ENCODE results near the gene SLC26A4.

The SLC26A4 gene

DNA sequence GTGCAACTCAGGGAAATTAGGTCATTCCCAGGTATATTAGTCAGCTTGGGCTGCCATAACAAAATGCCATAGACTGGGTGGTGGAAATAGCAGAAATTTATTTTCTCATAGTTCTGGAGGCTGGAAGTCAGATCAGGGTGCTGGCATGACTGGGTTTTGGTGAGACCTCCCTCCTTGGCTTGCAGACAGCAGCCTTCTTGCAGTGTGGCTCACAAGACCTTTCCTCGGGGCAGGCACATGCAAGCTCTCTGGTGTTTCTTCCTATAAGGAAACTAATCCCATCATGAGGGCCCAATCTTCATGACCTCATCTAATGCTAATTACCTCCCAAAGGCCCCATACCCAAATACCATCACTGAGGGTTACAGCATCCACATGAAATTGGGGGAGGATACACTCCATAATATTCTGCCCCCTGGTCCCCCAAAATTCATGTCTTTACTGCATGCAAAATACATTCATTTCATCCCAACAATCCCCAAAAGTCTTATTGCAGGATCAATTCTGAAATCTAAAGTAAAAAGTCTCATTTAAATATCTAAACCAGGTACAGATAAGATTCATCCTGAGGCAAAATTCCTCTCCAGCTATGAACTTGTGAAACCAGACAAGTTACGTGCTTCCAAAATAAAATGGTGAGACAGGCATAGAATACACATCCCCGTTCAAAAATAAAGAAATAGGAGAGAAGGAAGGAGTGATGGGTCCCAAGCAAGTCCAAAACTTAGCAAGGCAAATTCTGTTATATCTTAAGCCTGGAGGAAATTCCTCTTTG, 65.9 kb downstream of the SLC26A4 start:
- no peak for DNase-seq (ENCODE audit: low read depth, low spot score)
- H3K4me3 ChIP-seq (ENCODE audit: low read length), result no peak overlapping the region

DNA sequence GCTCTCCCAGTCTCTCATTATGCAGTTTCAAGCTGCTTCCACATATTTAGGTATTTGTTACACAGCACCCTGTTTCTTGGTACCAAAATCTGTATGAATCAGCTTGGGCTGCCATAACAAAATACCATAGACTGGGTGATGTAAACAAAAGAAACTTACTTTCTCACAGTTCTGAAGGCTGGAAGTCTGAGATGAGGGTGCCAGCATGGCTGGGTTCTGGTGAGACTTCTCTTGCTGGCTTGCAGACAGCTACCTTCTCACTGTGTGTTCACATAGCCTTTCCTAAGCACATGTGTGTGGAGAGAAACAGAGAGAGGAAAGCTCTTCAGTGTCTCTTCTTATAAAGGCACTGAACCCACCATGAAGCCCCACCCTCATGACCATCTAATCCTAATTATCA, 67.6 kb downstream of the SLC26A4 start:
- no peak overlapping the region for H3K4me3 ChIP-seq (ENCODE audit: low read length)
- DNase-seq (ENCODE audit: low read depth, low spot score), result no peak

DNA sequence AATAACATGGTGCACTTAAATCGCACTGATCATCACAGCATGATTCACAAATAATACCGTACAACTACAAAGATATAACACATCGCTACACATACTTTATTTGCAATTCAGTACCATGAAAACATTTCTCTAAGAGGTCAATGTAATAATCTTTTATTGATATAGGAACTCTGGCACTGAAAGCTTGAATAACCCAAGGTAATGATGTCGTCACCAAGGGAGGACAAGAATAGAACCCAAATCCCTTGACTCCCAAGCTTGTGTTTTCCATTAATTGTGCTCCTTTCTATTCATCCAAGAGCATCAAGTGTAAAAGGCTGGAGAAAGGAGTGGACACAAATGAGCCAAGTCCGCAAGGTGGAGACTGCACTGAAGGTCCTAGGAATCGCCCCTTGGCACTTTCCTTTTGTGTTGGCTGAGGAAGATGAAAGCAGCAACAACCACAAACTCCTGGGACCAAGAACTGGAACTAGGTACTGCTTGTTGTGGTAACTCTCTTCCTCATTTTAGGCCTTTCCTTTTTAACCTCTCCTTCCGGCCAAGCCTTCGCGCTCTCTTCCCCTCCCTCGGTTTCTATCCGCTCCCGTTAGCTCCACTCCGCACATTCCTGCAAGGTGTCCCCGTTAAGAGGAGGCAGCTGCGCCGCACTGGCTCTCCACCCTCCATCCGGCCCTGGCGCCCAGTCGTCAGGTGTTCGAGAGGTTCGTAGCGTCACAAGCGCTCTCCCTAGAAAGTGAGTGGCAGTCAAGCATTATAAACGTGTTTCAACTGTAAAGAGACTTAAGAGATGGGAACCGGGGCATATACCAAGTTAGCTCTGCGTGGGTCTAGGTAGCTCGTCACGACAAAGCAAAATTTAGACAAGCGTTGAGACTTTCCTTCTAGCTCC, 82.3 kb downstream of the SLC26A4 start:
- no peak for DNase-seq (ENCODE audit: low read depth, low spot score)
- peak overlapping the region; percentile 90 for H3K4me3 ChIP-seq (ENCODE audit: low read length)

DNA sequence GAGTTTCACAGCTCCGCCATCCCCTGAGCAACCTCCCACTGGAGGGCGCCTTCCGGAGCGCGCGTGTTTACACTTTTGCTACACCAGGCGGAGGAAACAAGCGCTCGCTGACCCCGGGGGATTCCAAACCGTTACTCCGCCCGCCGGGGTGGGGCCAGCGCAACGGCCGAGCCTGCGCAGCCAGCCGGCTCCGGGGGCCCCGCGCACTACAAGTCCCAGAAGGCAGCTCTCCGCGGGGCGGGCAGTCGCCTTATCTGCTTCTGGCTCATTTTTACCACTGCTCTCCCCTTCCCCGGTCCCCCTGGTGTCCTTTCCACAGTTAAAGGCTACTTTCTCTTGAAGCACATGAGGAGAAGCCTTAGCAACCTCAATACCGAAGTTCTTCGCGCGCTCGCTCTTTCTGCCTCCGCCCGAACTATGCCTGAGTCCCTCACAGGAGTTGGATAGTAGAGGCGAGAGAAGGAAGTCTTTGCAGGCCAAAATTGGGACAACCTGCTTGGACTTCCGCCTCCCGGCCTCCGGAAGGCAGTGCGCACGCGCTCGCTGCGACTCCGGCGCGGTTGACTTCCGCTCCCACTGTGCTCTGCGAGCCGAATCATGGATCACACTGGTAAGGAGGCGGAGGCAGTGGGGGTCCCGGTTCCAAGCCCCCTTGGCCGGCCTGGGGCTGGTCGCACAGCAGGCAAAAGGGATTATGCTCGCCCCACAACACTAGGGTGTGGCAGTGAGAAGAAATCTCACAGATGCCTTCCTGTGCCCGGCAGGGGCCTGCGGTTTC, 83.1 kb downstream of the SLC26A4 start, which contains the start of gene CBLL1:
TSS of gene CBLL1 (plus strand) at position 576 of the 778 bp plus-strand sequence. CDS start at position 598, 22 bp downstream.
- peak within 1 kb of the TSS; percentile 90 for H3K4me3 ChIP-seq (ENCODE audit: low read length)
- peak; percentile 93 for DNase-seq (ENCODE audit: low read depth, low spot score)

DNA sequence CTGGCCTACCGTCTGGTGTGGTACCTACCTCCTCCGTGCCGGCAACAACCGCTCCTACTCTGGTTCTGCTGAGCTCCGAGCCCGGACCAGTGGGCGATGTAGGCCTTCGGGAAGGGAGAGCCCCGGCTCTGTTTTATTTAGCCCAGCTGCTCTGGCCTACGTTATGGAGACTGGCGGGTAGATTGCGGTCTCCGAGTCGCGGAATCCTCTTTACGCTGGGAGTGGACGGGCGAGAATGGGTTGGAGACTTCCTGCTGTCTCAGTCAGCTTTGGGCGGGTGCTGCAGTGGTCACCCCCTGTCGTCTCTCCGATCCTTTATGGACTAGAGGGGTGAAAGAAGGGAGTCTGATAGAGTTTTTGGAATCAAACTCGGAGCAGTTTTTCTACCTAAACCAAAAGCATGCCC, 83.7 kb downstream of the SLC26A4 start:
- DNase-seq (ENCODE audit: low read depth, low spot score), result no peak
- peak overlapping the region; percentile 90 for H3K4me3 ChIP-seq (ENCODE audit: low read length)

DNA sequence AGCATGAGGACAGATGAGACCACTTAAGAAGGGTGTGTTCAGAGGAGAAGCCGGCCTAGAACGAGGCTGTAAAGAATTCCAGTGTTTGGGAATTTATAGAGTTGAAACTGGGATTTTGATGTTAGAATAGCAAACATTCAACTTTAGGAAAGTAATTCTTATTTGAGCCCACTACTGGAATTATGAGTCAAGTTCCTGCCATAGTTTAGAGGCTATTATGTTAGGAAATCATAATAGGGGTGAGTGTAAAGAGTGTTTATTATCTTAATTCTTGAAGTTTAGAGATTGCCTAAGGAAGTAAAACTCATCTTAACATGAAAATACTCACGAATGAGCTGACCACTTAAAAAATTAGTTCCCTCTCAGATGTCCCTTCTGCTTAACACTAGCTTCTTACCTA, 85.4 kb downstream of the SLC26A4 start:
- DNase-seq (ENCODE audit: low read depth, low spot score), result no peak
- no peak overlapping the region for H3K4me3 ChIP-seq (ENCODE audit: low read length)

DNA sequence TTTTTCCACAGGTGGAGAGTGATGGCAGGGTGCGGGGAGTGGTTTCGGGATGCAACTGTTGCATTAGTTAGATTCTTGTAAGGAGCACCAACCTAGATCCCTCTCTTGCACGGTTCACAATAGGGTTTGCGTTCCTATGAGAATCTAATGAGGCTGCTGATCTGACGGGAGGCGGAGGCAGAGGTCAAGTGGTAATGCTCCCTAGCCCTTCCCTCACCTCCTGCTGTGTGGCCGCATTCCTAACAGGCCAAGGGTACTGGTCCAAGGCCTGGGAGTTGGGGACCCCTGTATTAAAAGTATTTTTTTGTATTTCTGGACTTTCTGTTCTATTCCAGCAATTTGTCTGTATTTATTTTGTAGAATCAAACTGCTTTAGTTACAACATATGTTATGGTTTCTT, 90.5 kb downstream of the SLC26A4 start:
- H3K4me3 ChIP-seq (ENCODE audit: low read length), result no peak overlapping the region
- no peak for DNase-seq (ENCODE audit: low read depth, low spot score)

DNA sequence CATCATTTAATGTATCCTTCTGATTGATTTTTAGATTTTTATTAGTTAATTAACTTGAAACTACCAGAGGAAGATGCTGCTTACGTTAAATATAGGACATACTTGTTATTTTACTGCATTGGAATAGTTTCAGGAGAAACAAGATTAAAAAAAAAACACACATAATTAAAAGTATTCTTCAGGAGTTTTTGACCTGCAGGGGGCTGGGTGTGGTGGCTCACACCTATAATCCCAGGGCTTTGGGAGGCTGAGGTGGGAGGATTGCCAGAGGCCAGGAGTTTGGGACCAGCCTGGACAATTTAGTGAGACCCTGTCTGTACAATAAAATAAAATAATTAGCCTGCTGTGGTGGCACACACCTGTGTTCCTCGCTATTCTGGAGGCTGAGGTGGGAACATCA, 94.0 kb downstream of the SLC26A4 start:
- no peak for DNase-seq (ENCODE audit: low read depth, low spot score)
- H3K4me3 ChIP-seq (ENCODE audit: low read length), result no peak overlapping the region

DNA sequence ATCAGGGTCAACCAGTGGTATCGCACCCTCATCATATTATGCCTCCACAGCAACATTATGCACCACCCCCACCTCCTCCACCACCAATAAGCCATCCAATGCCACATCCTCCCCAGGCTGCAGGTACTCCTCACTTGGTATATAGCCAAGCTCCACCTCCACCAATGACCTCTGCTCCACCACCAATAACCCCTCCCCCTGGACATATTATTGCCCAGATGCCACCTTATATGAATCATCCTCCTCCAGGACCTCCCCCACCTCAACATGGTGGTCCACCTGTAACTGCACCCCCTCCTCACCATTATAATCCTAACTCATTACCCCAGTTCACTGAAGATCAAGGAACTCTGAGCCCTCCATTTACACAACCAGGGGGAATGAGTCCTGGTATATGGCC, 98.0 kb downstream of the SLC26A4 start:
- H3K4me3 ChIP-seq (ENCODE audit: low read length), result no peak overlapping the region
- no peak for DNase-seq (ENCODE audit: low read depth, low spot score)

DNA sequence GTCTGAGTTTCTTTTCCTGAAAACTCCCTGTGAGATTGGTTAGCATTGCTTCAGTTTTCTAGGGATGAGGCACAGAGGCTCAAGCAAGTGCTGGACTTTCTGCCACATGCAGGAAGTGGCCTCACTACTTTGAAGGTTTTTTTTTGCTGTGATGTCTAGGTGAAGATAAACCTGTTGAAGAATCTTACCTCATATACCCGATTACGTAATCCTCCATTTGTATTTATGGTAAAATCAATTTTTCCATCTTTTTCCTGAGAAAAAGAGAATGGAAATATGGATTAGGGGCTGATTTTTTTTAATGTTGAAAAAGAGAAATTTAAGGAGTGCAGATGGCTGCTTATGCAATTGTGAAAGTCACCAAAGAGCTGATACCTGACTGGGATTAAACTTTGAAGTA, 106.8 kb downstream of the SLC26A4 start:
- DNase-seq (ENCODE audit: low read depth, low spot score), result no peak
- no peak overlapping the region for H3K4me3 ChIP-seq (ENCODE audit: low read length)
